Measurements from ENCODE around the gene DUSP5.
A peak's percentile ranks its signal among the peaks of the same experiment; 100 is the strongest.

DNA sequence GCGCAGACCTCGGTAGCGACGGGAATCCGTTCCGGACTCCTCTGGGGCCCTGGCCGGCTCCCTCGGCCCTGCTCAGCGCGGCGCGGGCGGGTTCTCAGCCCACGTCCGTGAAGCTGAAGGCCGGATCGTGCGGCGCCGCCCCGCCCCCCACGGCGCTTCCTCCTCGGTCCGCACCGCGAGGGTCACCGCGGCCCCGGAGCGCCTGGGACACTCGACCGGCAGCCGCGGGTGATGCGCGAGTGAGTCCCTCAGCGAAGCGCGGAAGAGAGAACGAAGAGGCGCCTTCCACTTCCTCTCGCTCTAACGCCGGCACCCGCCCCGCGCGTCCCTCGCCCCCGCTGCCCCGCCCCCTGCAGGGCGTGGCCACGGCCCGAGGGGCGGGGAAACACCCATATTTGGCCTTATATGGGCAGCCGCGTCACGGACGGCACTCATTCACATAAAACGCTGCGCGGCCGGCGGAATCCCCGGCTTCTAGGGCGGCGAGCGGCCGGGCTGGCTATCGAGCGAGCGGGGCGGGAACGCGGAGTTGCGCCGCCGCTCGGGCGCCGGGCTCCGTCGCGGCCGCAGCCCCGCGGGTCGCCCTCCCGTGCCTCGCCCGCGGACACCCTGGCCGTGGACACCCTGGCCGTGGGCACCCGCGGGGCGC is at the start of gene DUSP5:
- TF ChIP-seq, protein P1, sequence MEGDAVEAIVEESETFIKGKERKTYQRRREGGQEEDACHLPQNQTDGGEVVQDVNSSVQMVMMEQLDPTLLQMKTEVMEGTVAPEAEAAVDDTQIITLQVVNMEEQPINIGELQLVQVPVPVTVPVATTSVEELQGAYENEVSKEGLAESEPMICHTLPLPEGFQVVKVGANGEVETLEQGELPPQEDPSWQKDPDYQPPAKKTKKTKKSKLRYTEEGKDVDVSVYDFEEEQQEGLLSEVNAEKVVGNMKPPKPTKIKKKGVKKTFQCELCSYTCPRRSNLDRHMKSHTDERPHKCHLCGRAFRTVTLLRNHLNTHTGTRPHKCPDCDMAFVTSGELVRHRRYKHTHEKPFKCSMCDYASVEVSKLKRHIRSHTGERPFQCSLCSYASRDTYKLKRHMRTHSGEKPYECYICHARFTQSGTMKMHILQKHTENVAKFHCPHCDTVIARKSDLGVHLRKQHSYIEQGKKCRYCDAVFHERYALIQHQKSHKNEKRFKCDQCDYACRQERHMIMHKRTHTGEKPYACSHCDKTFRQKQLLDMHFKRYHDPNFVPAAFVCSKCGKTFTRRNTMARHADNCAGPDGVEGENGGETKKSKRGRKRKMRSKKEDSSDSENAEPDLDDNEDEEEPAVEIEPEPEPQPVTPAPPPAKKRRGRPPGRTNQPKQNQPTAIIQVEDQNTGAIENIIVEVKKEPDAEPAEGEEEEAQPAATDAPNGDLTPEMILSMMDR (IDR thresholded peaks at IDR 0.05; ENCODE audit: low read depth, low read length, missing input control) = no peak
- TF ChIP-seq SP1 (IDR thresholded peaks at IDR 0.05) (peak; percentile 40), YY1 (IDR thresholded peaks at IDR 0.05) (peak; percentile 28), EGR1 (IDR thresholded peaks at IDR 0.05; ENCODE audit: low read depth in 2 of 2) (peak; percentile 69 to 92), TAF1 (conservative IDR thresholded peaks at IDR 0.05) (no peak), HNF4G (IDR thresholded peaks at IDR 0.05) (no peak)
- TF ChIP-seq, protein P2, sequence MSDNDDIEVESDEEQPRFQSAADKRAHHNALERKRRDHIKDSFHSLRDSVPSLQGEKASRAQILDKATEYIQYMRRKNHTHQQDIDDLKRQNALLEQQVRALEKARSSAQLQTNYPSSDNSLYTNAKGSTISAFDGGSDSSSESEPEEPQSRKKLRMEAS (IDR thresholded peaks at IDR 0.05) = no peak
- TF ChIP-seq, protein P3, sequence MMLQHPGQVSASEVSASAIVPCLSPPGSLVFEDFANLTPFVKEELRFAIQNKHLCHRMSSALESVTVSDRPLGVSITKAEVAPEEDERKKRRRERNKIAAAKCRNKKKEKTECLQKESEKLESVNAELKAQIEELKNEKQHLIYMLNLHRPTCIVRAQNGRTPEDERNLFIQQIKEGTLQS (IDR thresholded peaks at IDR 0.05) = no peak

All from liver (tissue), 3 donors.